GM21381 (cell line): ENCODE data around the gene NCSTN.

Experiments
- ATAC-seq: cut with Tn5 transposase; IDR thresholded peaks from one replicate; pipeline ENCODE4 v1.9.1; 2021; ENCODE audit warnings: mild to moderate bottlenecking, moderate library complexity; ENCODE audit not compliant: unreplicated experiment

The NCSTN gene

DNA sequence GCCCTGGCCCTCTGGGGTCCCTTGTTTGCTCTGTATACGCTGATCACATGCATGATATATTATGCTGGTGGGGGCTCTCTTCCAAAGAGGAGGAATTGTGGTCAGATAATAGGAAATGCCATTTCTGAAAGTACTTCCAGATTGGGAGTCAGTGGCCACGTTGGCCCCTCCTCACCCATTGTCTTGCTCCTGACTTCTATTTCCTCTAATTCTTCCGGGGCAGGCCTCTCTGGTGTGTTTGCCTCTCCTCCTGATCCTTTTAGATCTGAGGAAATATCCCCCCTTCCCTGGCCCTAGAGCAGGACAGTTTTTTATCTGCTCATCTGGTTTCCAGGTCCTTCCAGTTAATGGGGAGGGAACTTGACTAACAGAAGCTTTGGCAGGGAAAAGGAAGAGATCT, 60.1 kb downstream of the NCSTN start:
- ATAC-seq: no peak

DNA sequence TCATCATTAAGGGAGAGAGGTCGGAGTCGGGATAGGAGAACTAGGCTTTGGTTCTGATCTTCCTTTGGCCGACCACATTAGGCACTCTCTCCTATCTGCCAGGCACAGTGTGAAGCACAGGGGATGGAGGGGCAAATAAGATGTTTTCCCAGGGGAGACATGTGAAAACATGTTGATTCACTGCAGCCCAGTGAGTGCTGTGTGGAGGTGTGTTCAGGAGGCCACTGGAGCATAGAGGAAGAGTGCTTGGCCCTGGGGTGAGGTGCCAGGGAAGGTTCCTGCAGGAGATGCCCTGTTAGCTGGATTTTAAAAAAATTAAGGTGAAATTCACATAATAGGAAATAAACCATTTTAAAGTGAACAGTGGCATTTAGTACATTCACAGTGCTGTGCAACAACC, 60.9 kb downstream of the NCSTN start:
- no peak for ATAC-seq

- ATAC-seq: no peak
Measured at GRCh38 chr1:160405331-160405877, 62.2 kb downstream of the NCSTN start.

DNA sequence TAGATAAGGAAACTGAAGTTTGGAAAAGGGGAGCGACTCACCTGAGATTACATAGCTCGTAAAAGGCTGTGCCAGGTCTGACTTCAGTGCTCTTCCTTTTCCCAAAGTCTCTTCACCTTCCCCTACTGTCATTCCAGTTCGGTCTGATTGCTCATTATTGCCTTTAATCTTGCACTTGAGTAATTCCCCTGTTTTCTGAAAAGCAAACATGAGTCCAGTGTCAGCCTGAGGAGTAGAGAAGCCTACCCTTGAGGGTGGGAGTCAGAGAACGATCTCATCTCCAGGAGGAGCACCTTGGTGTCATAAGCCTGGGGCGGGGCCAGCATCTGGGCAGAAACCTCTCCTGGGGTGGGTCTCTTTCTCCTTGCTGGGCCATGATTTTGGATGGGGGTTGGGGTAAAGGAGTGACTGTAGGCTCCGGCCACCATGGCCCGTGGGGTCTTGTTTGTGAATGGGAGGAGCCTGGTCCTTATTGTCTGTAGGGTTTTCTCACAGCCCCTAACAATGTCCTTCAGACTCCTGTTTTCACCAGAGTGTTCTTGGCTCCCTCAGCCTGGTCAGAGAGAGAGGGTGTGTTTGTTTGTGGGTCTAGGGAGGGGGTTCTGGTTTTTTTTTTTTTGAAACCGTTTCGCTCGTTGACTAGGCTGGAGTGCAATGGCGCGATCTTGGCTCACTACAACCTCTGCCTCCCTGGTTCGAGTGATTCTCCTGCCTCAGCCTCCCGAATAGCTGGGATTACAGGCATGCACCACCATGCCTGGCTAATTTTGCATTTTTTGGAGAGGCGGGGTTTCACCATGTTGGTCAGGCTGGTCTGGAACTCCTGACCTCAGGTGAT, 63.2 kb downstream of the NCSTN start:
- ATAC-seq: no peak

DNA sequence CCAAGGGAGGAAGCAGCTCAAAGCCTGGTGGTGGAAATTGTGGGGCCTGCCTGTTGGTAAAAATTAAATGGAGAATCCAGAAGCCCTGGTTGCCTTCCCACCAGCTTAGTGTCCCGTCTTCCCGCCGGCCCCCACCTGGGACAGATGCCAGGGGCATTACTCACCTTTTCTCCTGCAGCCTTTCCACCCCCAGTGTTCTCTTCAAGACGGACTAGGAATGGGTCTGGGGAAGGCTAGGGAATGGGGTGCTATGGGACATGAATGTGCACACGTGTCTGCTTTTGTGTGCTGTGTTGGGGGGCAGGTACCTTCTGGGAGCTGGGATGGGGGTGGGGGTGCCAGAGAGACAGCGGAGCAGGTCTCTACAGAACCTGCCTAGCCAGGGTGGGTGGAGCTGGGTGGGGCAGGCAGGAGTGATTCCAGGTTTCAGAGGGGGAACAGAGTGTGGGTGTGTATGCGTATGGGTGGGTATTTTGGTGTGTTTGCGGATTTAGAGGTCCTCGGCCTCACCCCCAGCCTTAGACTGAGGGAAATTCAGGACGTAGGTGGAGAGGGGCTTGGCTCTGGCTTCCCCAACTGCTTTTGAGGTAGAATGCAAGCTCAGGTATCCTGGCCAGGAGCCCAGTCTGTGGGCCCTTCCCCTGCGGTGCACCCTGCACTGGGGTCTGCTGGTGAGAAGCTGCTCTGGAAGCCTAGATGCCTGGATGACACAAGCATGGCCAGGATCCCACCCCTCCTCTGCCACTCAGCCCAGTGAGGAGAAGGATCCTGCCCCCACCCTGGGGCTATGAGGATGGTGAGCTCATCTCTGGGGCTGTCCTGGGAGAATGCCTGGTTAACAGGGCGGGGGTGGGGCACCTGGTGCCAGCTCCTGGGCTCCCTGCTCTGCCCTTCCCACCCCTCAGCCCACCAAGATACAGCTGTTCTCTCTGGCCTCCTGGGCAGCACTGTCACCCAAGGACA, 64.9 kb downstream of the NCSTN start:
- no peak for ATAC-seq
